Glutamatergic neuron (in vitro differentiated cells): ENCODE measurements around the gene POLD4. TPM values are rescaled to one million over a fixed set of nuclear protein-coding genes. Genes with fewer than 3 reads are reported as not detected.

Source experiments
- DNase-seq: peaks from one replicate; pipeline ENCODE4 v3.0.0; 2022
- H3K27ac Mint-ChIP-seq: one replicate; pipeline ENCODE4 v1.8.0; 2020; ENCODE audit warnings: mild to moderate bottlenecking, mixed read lengths, inconsistent platforms; ENCODE audit not compliant: unreplicated experiment
- H3K27me3 Mint-ChIP-seq: one replicate; pipeline ENCODE4 v1.8.0; 2020; ENCODE audit warnings: mild to moderate bottlenecking, moderate library complexity, mixed read lengths, inconsistent platforms; ENCODE audit not compliant: unreplicated experiment
- H3K36me3 Mint-ChIP-seq: one replicate; pipeline ENCODE4 v1.8.0; 2020; ENCODE audit warnings: mild to moderate bottlenecking, mixed read lengths, inconsistent platforms; ENCODE audit not compliant: unreplicated experiment
- H3K4me1 Mint-ChIP-seq: one replicate; pipeline ENCODE4 v1.8.0; 2020; ENCODE audit warnings: mild to moderate bottlenecking, low read depth, mixed read lengths, inconsistent platforms; ENCODE audit not compliant: unreplicated experiment
- H3K4me3 Mint-ChIP-seq: one replicate; pipeline ENCODE4 v1.8.0; 2020; ENCODE audit warnings: mild to moderate bottlenecking, mixed read lengths, inconsistent platforms; ENCODE audit not compliant: unreplicated experiment
- H3K9me3 Mint-ChIP-seq: one replicate; pipeline ENCODE4 v1.8.0; 2020; ENCODE audit warnings: mild to moderate bottlenecking, moderate library complexity, mixed read lengths, inconsistent platforms; ENCODE audit not compliant: unreplicated experiment
- CTCF ChIP-seq: fragments of 200-600 bp; sonication (generic); IDR thresholded peaks from one replicate; pipeline ENCODE4 v1.5.0; 2021; ENCODE audit not compliant: partially characterized antibody, unreplicated experiment
- total RNA-seq: library from RNA; stranded (reverse); fragmentation: NEBNext Ultra II Directional; extraction: Animal tissue kit (Norgen Biotek cat#: 25700); gene quantifications from one replicate; pipeline ENCODE4 v1.2.1, GENCODE V29; 2021; ENCODE audit not compliant: unreplicated experiment

The POLD4 gene
- total RNA-seq, 1 donor from 2014 or later, result 15.4 TPM

- H3K27me3 Mint-ChIP-seq, result peaks cover 4% of the 10 kb centered on the region
- no peak overlapping the region for H3K27ac Mint-ChIP-seq
- no peak overlapping the region for H3K4me3 Mint-ChIP-seq
- TF ChIP-seq CTCF, result no peak
- H3K9me3 Mint-ChIP-seq, result peaks cover 2% of the 10 kb centered on the region
- no peaks in the 10 kb centered on the region for H3K36me3 Mint-ChIP-seq
- no peak for DNase-seq
- H3K4me1 Mint-ChIP-seq, result no peaks in the 10 kb centered on the region
Observed at GRCh38 chr11:67310246-67311050, 42.9 kb downstream of the POLD4 start.

- H3K27me3 Mint-ChIP-seq, result peaks cover 4% of the 10 kb centered on the region
- H3K27ac Mint-ChIP-seq, result peak overlapping the region; percentile 73
- no peak for TF ChIP-seq CTCF
- no peak overlapping the region for H3K4me3 Mint-ChIP-seq
- no peaks in the 10 kb centered on the region for H3K36me3 Mint-ChIP-seq
- peaks cover 1% of the 10 kb centered on the region for H3K4me1 Mint-ChIP-seq
- no peak for DNase-seq
- H3K9me3 Mint-ChIP-seq, result peaks cover 2% of the 10 kb centered on the region
Observed at GRCh38 chr11:67309661-67310061, 43.7 kb downstream of the POLD4 start.

- peak overlapping the region; percentile 73 for H3K27ac Mint-ChIP-seq
- peaks cover 3% of the 10 kb centered on the region for H3K4me1 Mint-ChIP-seq
- no peaks in the 10 kb centered on the region for H3K36me3 Mint-ChIP-seq
- H3K4me3 Mint-ChIP-seq, result peak overlapping the region; percentile 38
- peaks cover 6% of the 10 kb centered on the region for H3K27me3 Mint-ChIP-seq
- TF ChIP-seq CTCF, result no peak
- no peak for DNase-seq
- peaks cover 2% of the 10 kb centered on the region for H3K9me3 Mint-ChIP-seq
Observed at GRCh38 chr11:67309166-67309565, 44.2 kb downstream of the POLD4 start.

- Mint-ChIP-seq H3K9me3 (peaks cover 2% of the 10 kb centered on the region), H3K4me3 (no peak overlapping the region), H3K27ac (no peak overlapping the region), H3K36me3 (no peaks in the 10 kb centered on the region), H3K27me3 (peaks cover 5% of the 10 kb centered on the region), H3K4me1 (peaks cover 3% of the 10 kb centered on the region)
- TF ChIP-seq CTCF, result no peak
- no peak for DNase-seq
Observed at GRCh38 chr11:67308031-67308866, 45.1 kb downstream of the POLD4 start.
